ENCODE results near the gene TRMT61A. TPM values are rescaled to one million over a fixed set of nuclear protein-coding genes. Genes with fewer than 3 reads are reported as not detected.

The TRMT61A gene
- total and polyA plus RNA-seq, 10 of the 15 experiments (the other 5 are each of a cell fraction or from before 2014, with no cell fraction given) = 0.11 to 21.9 (median 11.4) TPM

- WGBS (ENCODE audit: insufficient coverage, insufficient replicate concordance, low lambda C conversion rate, missing lambda C conversion rate) = 5% methylated on average over 41 of the region's 74 CpGs
- ChIA-PET POLR2A (interaction anchor here (0.7 to 0.8 kb wide), 2 partner anchors 120 to 741 kb away, joined by 5 read pairs; no protein-coding TSS in a partner anchor), RAD21 (ENCODE audit: unreplicated experiment) (interaction anchor here (0.7 to 1.4 kb wide), 2 partner anchors 25 to 29 kb away, joined by 3 to 5 read pairs; no protein-coding TSS in a partner anchor), SMC1A (ENCODE audit: uncharacterized antibody, unreplicated experiment) (no interaction called here), CTCF (interaction anchor here (6.5 kb wide), 1 partner anchor 24 kb away, joined by 53 read pairs; no protein-coding TSS in a partner anchor)
- no TSS peak for BruUV-seq (replicated peaks)
- FAIRE-seq (no peak), DNase-seq (ENCODE audit: low read depth, low spot score) (no peak), ATAC-seq (no peak)
- Histone ChIP-seq H3K4me3 (peak overlapping the region; percentile 66; the same call in 1 of the 2 replicates), H4K20me1 (ENCODE audit: control insufficient read depth, insufficient read depth) (no peaks in the 10 kb centered on the region), H3K4me2 (ENCODE audit: control insufficient read depth, insufficient read depth) (peak overlapping the region; percentile 97), H3K9ac (ENCODE audit: control insufficient read depth, insufficient read depth, low read length) (no peak overlapping the region), H3K27me3 (replicated peaks in 1 of 2; ENCODE audit: control insufficient read depth in 2 of 2, insufficient read depth in 2 of 2, low read length in 1 of 2) (peaks cover 2% of the 10 kb centered on the region in 2 experiments; a peak in 2 of 4 replicates), H3K27ac (ENCODE audit: control insufficient read depth, insufficient read depth) (no peak overlapping the region), H3K36me3 (ENCODE audit: control insufficient read depth in 2 of 2, insufficient read depth in 2 of 2, low read length in 1 of 2) (no peaks in the 10 kb centered on the region), H3K4me1 (ENCODE audit: control insufficient read depth, insufficient read depth, low read length) (peaks cover 32% of the 10 kb centered on the region), H3K9me3 (replicated peaks; ENCODE audit: control insufficient read depth, insufficient read depth, low read length) (no peaks in the 10 kb centered on the region; the same call in 2 of the 3 replicates), H3K79me2 (ENCODE audit: control insufficient read depth, insufficient read depth, low read length) (no peaks in the 10 kb centered on the region), H2AFZ (ENCODE audit: control insufficient read depth, low read depth, low read length) (no peak overlapping the region)
- in situ Hi-C loops (cut with MboI) (no loop called here), intact Hi-C loops (cut with micrococcal nuclease; ENCODE audit: unreplicated experiment) (no loop called here)
- TF ChIP-seq POLR2AphosphoS2 (IDR thresholded peaks at IDR 0.05; ENCODE audit: low read depth, low read length) = no peak
- TF ChIP-seq SUZ12 (IDR thresholded peaks at IDR 0.05; ENCODE audit: unreplicated experiment) = peak; percentile 43
- peak; percentile 15; the same call in 1 of the 2 replicates for TF ChIP-seq GATAD2B (conservative IDR thresholded peaks at IDR 0.05; ENCODE audit: low read depth)
These were observed 6.9 kb upstream of the TRMT61A start for GRCh38 chr14:103521951-103522563.

DNA sequence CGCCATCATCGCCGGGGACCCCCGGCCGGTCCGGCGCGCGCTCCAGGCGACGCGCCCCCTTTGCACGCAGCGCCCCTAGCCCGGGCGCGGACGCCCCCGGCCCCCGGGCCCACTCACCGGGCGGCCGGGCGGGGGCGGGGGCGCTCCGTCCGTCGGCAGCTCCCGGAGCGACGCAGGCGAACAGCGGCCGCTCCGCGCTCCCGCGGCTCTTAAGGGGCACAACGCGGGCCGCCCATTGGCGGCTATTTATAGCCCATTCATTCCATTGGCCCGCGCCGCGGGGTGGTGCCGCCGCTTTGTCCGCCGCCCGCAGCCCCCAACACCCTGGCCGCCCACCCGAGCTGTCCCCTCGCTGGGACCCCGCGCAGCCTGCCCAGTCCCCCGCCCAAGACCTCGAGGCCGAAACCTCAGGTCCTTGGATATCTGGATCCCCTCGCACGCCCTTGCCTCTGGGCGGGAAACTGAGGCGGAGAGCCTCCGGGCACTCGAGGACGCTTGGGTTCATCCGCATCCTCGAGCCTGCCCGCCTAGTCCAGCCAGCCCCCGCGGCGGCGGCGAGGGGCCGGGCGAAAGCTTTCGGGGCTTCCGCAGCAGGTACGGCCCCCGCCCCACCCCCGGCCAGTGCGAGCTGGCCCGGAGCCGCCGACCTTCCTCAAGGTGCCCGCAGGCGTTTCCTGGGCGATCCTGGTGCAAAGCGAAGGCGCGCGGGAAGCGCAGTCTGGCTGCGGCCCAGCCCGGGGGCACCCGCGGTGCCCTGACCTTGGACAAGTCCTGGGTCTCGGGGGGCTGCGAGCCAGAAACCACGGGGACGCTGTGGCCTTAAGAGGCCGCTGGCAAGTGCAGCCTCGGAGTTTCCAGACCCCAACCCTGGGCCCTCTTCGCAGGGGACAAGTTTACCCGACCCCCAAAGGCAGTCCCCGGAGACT, 6.1 kb upstream of the TRMT61A start, which contains the start of gene CKB:
CKB (minus strand) TSS at position 182 of the 926 bp plus-strand sequence. CDS start 337 bp downstream, outside the sequence.
- ChIA-PET CTCF (no interaction called here), RAD21 (ENCODE audit: unreplicated experiment) (interaction anchor here (0.7 to 1.4 kb wide), 2 partner anchors 24 to 29 kb away, joined by 3 to 5 read pairs; no protein-coding TSS in a partner anchor), SMC1A (ENCODE audit: uncharacterized antibody, unreplicated experiment) (no interaction called here), POLR2A (no interaction called here)
- Histone ChIP-seq H3K79me2 (ENCODE audit: control insufficient read depth, insufficient read depth, low read length) (no peaks in the 10 kb centered on the region; the same call in 1 of the 2 replicates), H3K9me3 (replicated peaks; ENCODE audit: control insufficient read depth, insufficient read depth, low read length) (no peaks in the 10 kb centered on the region; the same call in 2 of the 3 replicates), H3K27ac (ENCODE audit: control insufficient read depth, insufficient read depth) (no peak within 1 kb of the TSS), H3K4me3 (peak within 1 kb of the TSS; percentile 66), H3K4me2 (ENCODE audit: control insufficient read depth, insufficient read depth) (peak within 1 kb of the TSS; percentile 97), H3K27me3 (replicated peaks in 1 of 2; ENCODE audit: control insufficient read depth in 2 of 2, insufficient read depth in 2 of 2, low read length in 1 of 2) (peaks cover 2% of the 10 kb centered on the region in 2 experiments; a peak in 2 of 4 replicates), H3K9ac (ENCODE audit: control insufficient read depth, insufficient read depth, low read length) (no peak within 1 kb of the TSS), H3K36me3 (ENCODE audit: control insufficient read depth in 2 of 2, insufficient read depth in 2 of 2, low read length in 1 of 2) (no peaks in the 10 kb centered on the region), H2AFZ (ENCODE audit: control insufficient read depth, low read depth, low read length) (no peak within 1 kb of the TSS), H4K20me1 (ENCODE audit: control insufficient read depth, insufficient read depth) (no peaks in the 10 kb centered on the region), H3K4me1 (ENCODE audit: control insufficient read depth, insufficient read depth, low read length) (peaks cover 40% of the 10 kb centered on the region)
- FAIRE-seq = no peak
- no TSS peak for BruUV-seq (replicated peaks)
- in situ Hi-C loops (cut with MboI) = no loop called here
- intact Hi-C loops (cut with micrococcal nuclease; ENCODE audit: unreplicated experiment) = no loop called here
- DNase-seq (ENCODE audit: low read depth, low spot score) = no peak
- no peak for ATAC-seq
- WGBS (ENCODE audit: insufficient coverage, insufficient replicate concordance, low lambda C conversion rate, missing lambda C conversion rate) = 21% methylated on average over 64 of the region's 107 CpGs
- TF ChIP-seq CTCF (IDR thresholded peaks at IDR 0.05 in 2 of 3, conservative IDR thresholded peaks at IDR 0.05 in 1 of 3; ENCODE audit: control insufficient read depth in 2 of 3, extremely low read depth in 1 of 3, insufficient read depth in 1 of 3, low read depth in 3 of 3, low read length in 3 of 3) (no peak), ZNF274 (IDR thresholded peaks at IDR 0.05; ENCODE audit: insufficient read depth, insufficient read length) (no peak), BCL11A (IDR thresholded peaks at IDR 0.05; ENCODE audit: low read depth, low read length) (no peak), ZSCAN29 (IDR thresholded peaks at IDR 0.05) (no peak)
- TF ChIP-seq, protein P1, sequence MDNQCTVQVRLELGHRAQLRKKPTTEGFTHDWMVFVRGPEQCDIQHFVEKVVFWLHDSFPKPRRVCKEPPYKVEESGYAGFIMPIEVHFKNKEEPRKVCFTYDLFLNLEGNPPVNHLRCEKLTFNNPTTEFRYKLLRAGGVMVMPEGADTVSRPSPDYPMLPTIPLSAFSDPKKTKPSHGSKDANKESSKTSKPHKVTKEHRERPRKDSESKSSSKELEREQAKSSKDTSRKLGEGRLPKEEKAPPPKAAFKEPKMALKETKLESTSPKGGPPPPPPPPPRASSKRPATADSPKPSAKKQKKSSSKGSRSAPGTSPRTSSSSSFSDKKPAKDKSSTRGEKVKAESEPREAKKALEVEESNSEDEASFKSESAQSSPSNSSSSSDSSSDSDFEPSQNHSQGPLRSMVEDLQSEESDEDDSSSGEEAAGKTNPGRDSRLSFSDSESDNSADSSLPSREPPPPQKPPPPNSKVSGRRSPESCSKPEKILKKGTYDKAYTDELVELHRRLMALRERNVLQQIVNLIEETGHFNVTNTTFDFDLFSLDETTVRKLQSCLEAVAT (IDR thresholded peaks at IDR 0.05) = no peak
- TF ChIP-seq, protein P2, sequence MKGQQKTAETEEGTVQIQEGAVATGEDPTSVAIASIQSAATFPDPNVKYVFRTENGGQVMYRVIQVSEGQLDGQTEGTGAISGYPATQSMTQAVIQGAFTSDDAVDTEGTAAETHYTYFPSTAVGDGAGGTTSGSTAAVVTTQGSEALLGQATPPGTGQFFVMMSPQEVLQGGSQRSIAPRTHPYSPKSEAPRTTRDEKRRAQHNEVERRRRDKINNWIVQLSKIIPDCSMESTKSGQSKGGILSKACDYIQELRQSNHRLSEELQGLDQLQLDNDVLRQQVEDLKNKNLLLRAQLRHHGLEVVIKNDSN (IDR thresholded peaks at IDR 0.05; ENCODE audit: borderline replicate concordance, extremely low read length, insufficient read depth, low read depth, low read length) = no peak
